C1 segment of cervical spinal cord (tissue), 14 donors: ENCODE measurements around the gene RAB23.
"Not testable (repeated sequence)": the region's sequence is repeated elsewhere in the genome, so short reads cannot be mapped to it uniquely, and the experiment has no call there.

ENCODE experiments used
- DNase-seq, 14 donors: peaks; one replicate each; lab custom pipeline; 2025; lab: John Stamatoyannopoulos, UW

Gene RAB23

GRCh38 chr6:57243526-57243925 lies 21.4 kb upstream of the RAB23 start:
- DNase-seq, result not testable (repeated sequence)

GRCh38 chr6:57242505-57242904 lies 20.4 kb upstream of the RAB23 start:
- DNase-seq, result no peak

GRCh38 chr6:57226221-57226620 lies 4.1 kb upstream of the RAB23 start:
- DNase-seq, result no peak

DNA sequence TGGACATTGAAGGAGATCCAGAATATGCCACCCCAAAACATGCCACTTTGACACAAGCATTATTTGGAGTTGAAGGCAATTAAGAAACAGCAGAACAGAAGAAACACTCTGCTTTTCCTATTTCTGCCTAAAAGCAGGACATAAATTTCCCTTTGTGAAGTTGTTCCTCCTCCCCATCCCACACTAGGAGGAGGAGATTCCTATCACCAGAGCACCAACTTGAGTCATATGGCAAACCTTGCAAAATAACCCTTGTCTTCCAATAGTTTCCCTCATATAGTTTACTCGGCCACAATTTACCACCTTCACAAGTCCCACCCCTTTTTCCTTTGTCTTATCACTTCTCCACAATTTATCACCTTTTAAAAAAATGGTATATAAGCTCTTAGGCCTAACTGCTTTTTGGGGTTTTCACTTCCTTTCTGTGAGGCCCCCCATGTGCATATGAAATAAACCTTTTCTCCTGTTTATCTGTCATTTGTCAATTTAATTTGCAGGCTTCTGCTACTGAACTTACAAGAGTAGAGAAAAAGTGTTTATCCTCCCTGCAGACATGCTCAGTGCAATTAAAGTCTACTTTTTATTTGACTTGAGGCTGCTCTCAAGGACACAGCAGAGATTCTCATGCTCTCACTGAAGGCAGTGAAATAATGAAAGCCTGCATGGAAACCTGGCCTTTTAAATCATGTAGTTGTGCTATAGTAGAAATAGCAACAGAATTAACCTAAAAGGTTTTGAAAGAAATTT lies 2.8 kb upstream of the RAB23 start:
- no peak for DNase-seq

DNA sequence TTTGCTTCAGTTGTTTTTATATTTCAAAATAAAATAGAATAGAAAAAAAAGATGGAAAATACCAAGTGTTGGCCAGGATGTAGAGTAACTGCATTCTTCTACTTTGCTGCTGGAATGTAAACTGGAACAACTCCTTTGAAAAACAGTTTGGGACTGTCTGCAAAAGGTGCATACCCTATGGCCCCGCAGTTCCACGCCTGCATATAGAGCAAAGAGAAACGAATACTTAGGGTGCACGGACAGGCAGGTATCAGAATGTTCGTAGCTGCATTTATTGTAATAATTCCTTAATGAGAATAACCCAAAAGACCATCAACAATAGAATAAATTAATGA lies 603 bp upstream of the RAB23 start:
- peak in 1 of 14 donors; percentile 42 for DNase-seq

GRCh38 chr6:57221191-57221935 lies 744 bp downstream of the RAB23 start:
- DNase-seq, result peak in 8 of 14 donors; percentile 33 to 75 (median 44)

DNA sequence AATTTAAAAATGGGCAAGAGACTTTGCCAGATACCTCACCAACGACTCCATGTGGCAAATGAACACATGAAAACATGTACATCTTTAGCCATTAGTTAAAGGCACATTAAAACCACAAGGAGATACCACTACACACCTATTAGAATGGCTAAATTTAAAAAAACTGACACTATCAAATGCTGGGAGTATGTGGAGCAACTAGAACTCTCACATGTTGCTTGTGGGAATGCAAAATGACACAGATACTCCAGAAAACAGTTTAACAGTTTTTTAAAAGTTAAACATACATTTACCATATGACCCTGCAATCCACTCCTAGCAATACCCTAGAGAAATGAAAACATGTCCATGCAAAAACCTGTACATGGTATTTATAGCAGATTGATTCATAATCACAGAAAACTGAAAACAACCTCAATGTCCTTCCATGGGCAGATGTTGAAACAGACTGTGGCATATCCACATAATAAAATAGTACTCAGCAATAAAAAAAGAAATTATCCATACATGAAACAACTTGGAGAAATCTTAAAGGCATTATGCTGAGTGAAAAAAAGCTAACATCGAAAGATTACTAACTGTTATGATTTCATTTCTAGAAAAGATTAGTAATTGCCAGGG lies 1.9 kb downstream of the RAB23 start:
- DNase-seq, result no peak

DNA sequence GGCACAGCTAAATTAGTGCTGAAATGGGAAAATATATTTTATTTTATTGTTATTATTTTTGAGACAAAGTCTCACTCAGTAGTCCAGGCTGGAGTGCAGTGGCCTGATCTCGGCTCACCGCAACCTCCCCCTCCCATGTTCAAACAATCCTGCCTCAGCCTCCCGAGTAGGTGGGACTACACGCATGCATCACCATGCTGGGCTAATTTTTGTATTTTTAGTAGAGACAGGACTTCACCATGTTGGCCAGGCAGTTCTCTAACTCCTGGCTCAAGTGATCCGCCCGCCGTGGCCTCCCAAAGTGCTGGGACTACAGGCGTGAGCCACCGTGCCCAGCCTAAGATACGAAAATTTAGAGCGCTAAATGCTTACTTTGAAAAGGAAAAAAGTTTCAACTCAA lies 4.8 kb downstream of the RAB23 start:
- no peak for DNase-seq

GRCh38 chr6:57216235-57217101 lies 5.6 kb downstream of the RAB23 start:
- peak in 4 of 14 donors; percentile 10 to 37 (median 15) for DNase-seq

- DNase-seq, result no peak
These were observed 6.8 kb downstream of the RAB23 start for GRCh38 chr6:57215260-57215659.

DNA sequence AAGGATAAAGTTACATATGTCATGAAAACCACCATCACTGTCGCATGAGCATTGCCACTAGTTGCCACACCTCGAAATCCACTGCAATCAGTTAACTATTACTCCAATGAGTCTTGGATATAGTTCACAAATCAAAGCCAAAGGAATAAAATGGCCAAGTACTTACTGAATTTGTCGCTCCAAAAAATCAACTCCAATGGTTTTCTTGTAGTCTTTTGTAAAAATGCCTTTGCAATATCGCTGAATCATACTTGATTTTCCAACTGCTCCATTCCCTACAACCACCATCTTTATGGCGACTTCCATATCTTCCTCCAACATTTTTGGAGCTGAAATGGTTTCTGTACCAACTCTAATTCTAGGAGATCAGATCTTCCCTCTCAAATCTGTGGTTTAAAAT lies 12.0 kb downstream of the RAB23 start:
- DNase-seq, result no peak

- DNase-seq, result no peak
These were observed 13.1 kb downstream of the RAB23 start for GRCh38 chr6:57209030-57209429.

- DNase-seq, result no peak
These were observed 14.2 kb downstream of the RAB23 start for GRCh38 chr6:57207872-57208271.

GRCh38 chr6:57207141-57207540 lies 15.0 kb downstream of the RAB23 start:
- no peak for DNase-seq

DNA sequence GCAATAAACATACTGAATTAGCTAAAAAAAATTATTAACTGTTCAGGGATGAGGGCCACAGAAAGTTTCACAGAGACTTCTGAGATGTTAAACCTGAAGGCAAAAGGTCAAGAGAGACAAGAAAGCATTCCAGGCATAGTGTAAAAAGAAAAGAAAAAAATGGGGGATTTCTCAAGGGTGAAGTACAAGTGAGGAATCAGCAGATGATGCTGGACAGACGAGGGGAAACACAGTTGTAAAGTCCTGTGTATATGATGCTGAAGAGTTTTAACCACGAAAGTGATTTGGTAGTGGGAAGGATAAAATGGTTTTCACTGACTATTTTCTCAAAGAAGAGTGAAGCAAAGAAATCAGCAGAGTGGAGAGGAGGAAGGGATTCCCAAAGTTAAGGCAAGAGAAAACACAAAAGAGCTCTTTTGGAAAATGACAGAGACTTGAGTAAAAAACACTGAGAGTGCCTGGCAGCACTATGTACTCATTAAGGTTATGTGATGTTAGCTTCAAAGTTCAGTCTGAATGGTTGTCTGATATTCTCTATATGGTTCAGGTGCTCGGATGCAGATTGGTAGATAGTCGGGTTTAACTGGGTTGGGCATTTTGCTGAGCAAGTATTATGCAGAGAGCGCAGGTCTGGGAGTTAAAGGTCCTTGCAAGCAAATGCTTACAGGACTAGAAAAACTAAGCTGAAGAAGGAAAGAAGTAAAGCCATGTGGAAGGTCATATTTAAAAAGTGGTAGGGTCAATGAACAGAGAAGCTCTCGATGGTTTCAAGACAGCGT lies 16.4 kb downstream of the RAB23 start:
- no peak for DNase-seq

DNA sequence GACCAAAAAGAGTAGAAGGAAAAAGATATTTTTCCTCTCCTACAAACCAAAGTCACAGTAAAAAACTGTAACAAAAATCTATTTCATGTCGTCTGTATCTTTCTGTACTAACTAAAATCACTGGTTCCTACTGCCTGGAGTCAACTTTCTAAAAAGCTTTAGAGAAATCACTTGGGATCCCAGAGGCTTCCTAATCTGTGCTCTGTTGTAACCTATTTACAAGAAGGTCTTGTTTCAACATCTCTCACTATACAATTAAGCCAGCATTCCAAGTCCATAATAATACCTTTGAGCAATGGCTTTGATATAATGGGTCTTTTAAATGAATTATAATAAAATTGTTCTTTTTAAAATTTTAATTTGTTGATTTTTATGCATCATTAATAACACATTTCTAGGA lies 20.4 kb downstream of the RAB23 start:
- DNase-seq, result no peak

- no peak for DNase-seq
These were observed 23.0 kb downstream of the RAB23 start for GRCh38 chr6:57198926-57199636.

- no peak for DNase-seq
These were observed 26.6 kb downstream of the RAB23 start for GRCh38 chr6:57195457-57195856.

GRCh38 chr6:57193177-57193576 lies 28.9 kb downstream of the RAB23 start:
- no peak for DNase-seq

- DNase-seq, result no peak
These were observed 32.0 kb downstream of the RAB23 start for GRCh38 chr6:57190140-57190539.
